Mesenchymal stem cell (in vitro differentiated cells and primary cell): ENCODE measurements around the gene MINDY4.
A peak's percentile ranks its signal among the peaks of the same experiment; 100 is the strongest.

Source experiments
- DNase-seq: peaks from one replicate; pipeline ENCODE4 v3.0.0-alpha.2; 2013
- H2AFZ ChIP-seq: one replicate; pipeline ENCODE4 v1.6.1; 2013; ENCODE audit warnings: low read depth, mild to moderate bottlenecking, control low read depth, inconsistent platforms, low read length, moderate library complexity
- H2AK5ac ChIP-seq: 2 replicates; pipeline ENCODE4 v1.6.1; 2013; ENCODE audit warnings: low read length, moderate library complexity, mild to moderate bottlenecking, inconsistent platforms; ENCODE audit not compliant: severe bottlenecking
- H2BK120ac ChIP-seq: one replicate; pipeline ENCODE4 v1.6.1; 2013; ENCODE audit warnings: low read depth, mild to moderate bottlenecking, inconsistent platforms, low read length, moderate library complexity
- H2BK12ac ChIP-seq, 2 experiments: one replicate each; pipeline ENCODE4 v1.6.1; 2013; ENCODE audit warnings: inconsistent platforms in 2 of 2, low read length in 2 of 2, mild to moderate bottlenecking in 2 of 2, moderate library complexity in 2 of 2, control low read depth in 1 of 2
- H2BK15ac ChIP-seq: one replicate; pipeline ENCODE4 v1.6.1; 2013; ENCODE audit warnings: mild to moderate bottlenecking, low read depth, inconsistent platforms; ENCODE audit not compliant: poor library complexity, severe bottlenecking
- H2BK5ac ChIP-seq: 2 replicates; pipeline ENCODE4 v1.6.1; 2013; ENCODE audit warnings: low read depth, mild to moderate bottlenecking, low read length, control low read depth, inconsistent platforms; ENCODE audit not compliant: poor library complexity, severe bottlenecking
- H3K14ac ChIP-seq, 2 experiments: one replicate each; pipeline ENCODE4 v1.6.1; 2013; ENCODE audit warnings: inconsistent platforms in 2 of 2, low read length in 2 of 2, control low read depth in 1 of 2, mild to moderate bottlenecking in 1 of 2, moderate library complexity in 1 of 2
- H3K18ac ChIP-seq, 2 experiments: one replicate each; pipeline ENCODE4 v1.6.1; 2013; ENCODE audit warnings: inconsistent platforms in 2 of 2, low read length in 2 of 2, control low read depth in 1 of 2, low read depth in 1 of 2, mild to moderate bottlenecking in 1 of 2
- H3K23ac ChIP-seq, 2 experiments: one replicate each; pipeline ENCODE4 v1.6.1; 2013; ENCODE audit warnings: inconsistent platforms in 2 of 2, low read length in 2 of 2, mild to moderate bottlenecking in 2 of 2, moderate library complexity in 2 of 2, control low read depth in 1 of 2
- H3K27ac ChIP-seq: 2 replicates; pipeline ENCODE4 v1.5.1; 2013; ENCODE audit warnings: mild to moderate bottlenecking, moderate library complexity, low read length, control low read depth, inconsistent platforms; ENCODE audit not compliant: poor library complexity, severe bottlenecking
- H3K27me3 ChIP-seq, 2 experiments: 2 replicates each; pipeline versions ENCODE4 v1.6.1 to v1.7.0; 2013; ENCODE audit warnings: low read length in 2 of 2, mild to moderate bottlenecking in 2 of 2, moderate library complexity in 2 of 2, control low read depth in 1 of 2, inconsistent platforms in 1 of 2; ENCODE audit not compliant: control insufficient read depth in 1 of 2, insufficient read depth in 1 of 2
- H3K36me3 ChIP-seq, 2 experiments: 2 replicates each; pipeline versions ENCODE4 v1.6.1 to v1.7.0; 2013; ENCODE audit warnings: low read length in 2 of 2, control low read depth in 1 of 2, inconsistent platforms in 1 of 2, low read depth in 1 of 2, mild to moderate bottlenecking in 1 of 2; ENCODE audit not compliant: insufficient read depth in 2 of 2, control insufficient read depth in 1 of 2
- H3K4ac ChIP-seq, 2 experiments: one replicate each; pipeline ENCODE4 v1.6.1; 2013; ENCODE audit warnings: inconsistent platforms in 2 of 2, low read length in 2 of 2, mild to moderate bottlenecking in 2 of 2, moderate library complexity in 2 of 2, control low read depth in 1 of 2, low read depth in 1 of 2
- H3K4me1 ChIP-seq: 2 replicates; pipeline ENCODE4 v1.6.1; 2013; ENCODE audit warnings: low read depth, low read length, control low read depth; ENCODE audit not compliant: control insufficient read depth, insufficient read depth
- H3K4me2 ChIP-seq: 2 replicates; pipeline ENCODE4 v1.6.1; 2013; ENCODE audit warnings: low read length, mild to moderate bottlenecking, inconsistent platforms; ENCODE audit not compliant: poor library complexity, severe bottlenecking
- H3K4me3 ChIP-seq, 2 experiments: 2 replicates each; pipeline versions ENCODE4 v1.5.1 to v1.7.0; 2013; ENCODE audit warnings: low read length in 2 of 2, mild to moderate bottlenecking in 2 of 2, control low read depth in 1 of 2, low read depth in 1 of 2; ENCODE audit not compliant: insufficient read depth in 1 of 2
- H3K79me1 ChIP-seq: replicated peaks from 2 replicates; pipeline ENCODE4 v1.6.1; 2013; ENCODE audit warnings: mild to moderate bottlenecking, control low read depth, low read length, inconsistent platforms; ENCODE audit not compliant: poor library complexity, severe bottlenecking
- H3K9ac ChIP-seq: 2 replicates; pipeline ENCODE4 v1.7.0; 2013; ENCODE audit warnings: mild to moderate bottlenecking, low read length, moderate library complexity
- H3K9me3 ChIP-seq: 2 replicates; pipeline ENCODE4 v1.7.0; 2013; ENCODE audit warnings: mild to moderate bottlenecking, low read length; ENCODE audit not compliant: control insufficient read depth
- H4K8ac ChIP-seq: one replicate; pipeline ENCODE4 v1.6.1; 2013; ENCODE audit warnings: inconsistent platforms, mild to moderate bottlenecking, low read length, moderate library complexity
- H4K91ac ChIP-seq: one replicate; pipeline ENCODE4 v1.6.1; 2013; ENCODE audit warnings: mild to moderate bottlenecking, low read length, inconsistent platforms
- WGBS: methylation state at CpG from one replicate; pipeline ENCODE4 v1.1.7; 2013; ENCODE audit warnings: mixed read lengths; 5-methylcytosine and 5-hydroxymethylcytosine counted together

MINDY4 gene

GRCh38 chr7:30845426-30846135, 74.4 kb downstream of the MINDY4 start:
- Histone ChIP-seq H3K18ac (peak overlapping the region; percentile 47 to 54), H3K27me3 (no peaks in the 10 kb centered on the region), H2AK5ac (peak overlapping the region; percentile 27), H2BK120ac (no peak overlapping the region), H3K4me1 (peaks cover 21% of the 10 kb centered on the region), H2BK15ac (no peak overlapping the region), H4K8ac (no peak overlapping the region), H3K14ac (peak overlapping the region in 1 of 2 experiments; percentile 28), H3K4me2 (no peak overlapping the region), H3K79me1 (peaks cover 2% of the 10 kb centered on the region), H2AFZ (no peak overlapping the region), H3K9ac (peak overlapping the region; percentile 59), H2BK5ac (no peak overlapping the region), H3K23ac (peak overlapping the region in 1 of 2 experiments; percentile 53), H3K36me3 (peaks cover 19 to 42% of the 10 kb centered on the region in 2 experiments), H3K4ac (peak overlapping the region in 1 of 2 experiments; percentile 35), H3K27ac (no peak overlapping the region), H3K4me3 (no peak overlapping the region), H3K9me3 (no peaks in the 10 kb centered on the region), H2BK12ac (peak overlapping the region in 1 of 2 experiments; percentile 80), H4K91ac (peak overlapping the region; percentile 34)
- WGBS, result 68% methylated on average over 15 of the region's 15 CpGs
- DNase-seq, result peak; percentile 53

- H3K4me2 ChIP-seq, result no peak overlapping the region
- H2BK5ac ChIP-seq, result no peak overlapping the region
- H2BK120ac ChIP-seq, result no peak overlapping the region
- no peak overlapping the region for H3K18ac ChIP-seq
- no peak overlapping the region for H3K14ac ChIP-seq
- H2BK15ac ChIP-seq, result no peak overlapping the region
- peaks cover 21% of the 10 kb centered on the region for H3K4me1 ChIP-seq
- H4K91ac ChIP-seq, result no peak overlapping the region
- H2AFZ ChIP-seq, result no peak overlapping the region
- H3K27ac ChIP-seq, result no peak overlapping the region
- H2AK5ac ChIP-seq, result no peak overlapping the region
- H3K4me3 ChIP-seq, result no peak overlapping the region
- peaks cover 6% of the 10 kb centered on the region for H3K79me1 ChIP-seq
- 96% methylated on average over 6 of the region's 6 CpGs for WGBS
- no peak for DNase-seq
- H3K9ac ChIP-seq, result peak overlapping the region; percentile 59
- H4K8ac ChIP-seq, result no peak overlapping the region
- peaks cover 15 to 43% of the 10 kb centered on the region in 2 experiments for H3K36me3 ChIP-seq
- no peaks in the 10 kb centered on the region for H3K27me3 ChIP-seq
- H2BK12ac ChIP-seq, result no peak overlapping the region
- no peak overlapping the region for H3K4ac ChIP-seq
- no peak overlapping the region for H3K23ac ChIP-seq
- no peaks in the 10 kb centered on the region for H3K9me3 ChIP-seq
Observed at GRCh38 chr7:30846378-30846777, 75.2 kb downstream of the MINDY4 start.

DNA sequence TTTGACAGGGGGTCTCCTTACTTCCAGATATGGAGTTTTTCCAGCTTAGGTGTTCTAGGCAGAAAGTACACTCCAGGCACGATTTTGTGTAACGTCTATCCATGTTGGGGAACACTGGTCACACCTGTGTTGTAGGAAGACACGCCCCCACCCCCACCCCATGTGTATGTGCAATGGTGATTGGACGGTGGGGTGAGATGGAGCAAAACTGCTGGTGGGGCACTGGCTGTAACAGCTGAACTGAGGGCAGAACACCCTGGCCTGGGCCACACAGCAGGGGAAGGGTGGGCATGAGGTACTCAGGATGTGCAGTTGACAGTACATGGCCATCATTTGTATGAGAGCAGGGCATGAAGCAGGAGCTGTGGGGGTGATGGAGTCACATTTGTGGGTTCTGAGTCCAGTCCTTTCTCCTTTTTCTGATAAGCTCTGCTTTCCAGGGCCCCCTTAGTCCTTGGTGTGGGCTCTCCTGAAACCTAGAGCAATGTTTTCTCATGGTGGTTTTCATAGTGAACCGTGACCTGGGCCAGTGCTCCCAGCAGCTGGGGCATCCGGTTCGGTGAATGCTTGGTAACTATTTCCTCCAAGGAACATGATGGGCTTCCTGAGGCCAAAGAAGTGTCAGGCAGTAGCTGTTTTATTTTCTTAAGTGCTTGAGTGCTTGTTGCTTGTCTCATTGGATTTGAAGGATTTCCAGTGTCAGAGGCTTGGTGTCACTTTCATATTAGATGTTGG, 77.1 kb downstream of the MINDY4 start:
- H3K9me3 ChIP-seq, result no peaks in the 10 kb centered on the region
- no peaks in the 10 kb centered on the region for H3K27me3 ChIP-seq
- H3K23ac ChIP-seq, result no peak overlapping the region
- H3K36me3 ChIP-seq, result peaks cover 7 to 37% of the 10 kb centered on the region in 2 experiments
- no peak overlapping the region for H3K4me2 ChIP-seq
- H2BK120ac ChIP-seq, result no peak overlapping the region
- H3K4me1 ChIP-seq, result peaks cover 21% of the 10 kb centered on the region
- H3K27ac ChIP-seq, result no peak overlapping the region
- H3K9ac ChIP-seq, result no peak overlapping the region
- no peak overlapping the region for H4K8ac ChIP-seq
- peaks cover 3% of the 10 kb centered on the region for H3K79me1 ChIP-seq
- H3K18ac ChIP-seq, result peak overlapping the region in 1 of 2 experiments; percentile 28
- no peak for DNase-seq
- no peak overlapping the region for H2BK12ac ChIP-seq
- H3K4ac ChIP-seq, result no peak overlapping the region
- no peak overlapping the region for H3K4me3 ChIP-seq
- H2AFZ ChIP-seq, result no peak overlapping the region
- peak overlapping the region; percentile 25 for H4K91ac ChIP-seq
- no peak overlapping the region for H2BK5ac ChIP-seq
- H2AK5ac ChIP-seq, result peak overlapping the region; percentile 8
- H2BK15ac ChIP-seq, result no peak overlapping the region
- H3K14ac ChIP-seq, result no peak overlapping the region
- WGBS, result 85% methylated on average over 7 of the region's 7 CpGs

DNA sequence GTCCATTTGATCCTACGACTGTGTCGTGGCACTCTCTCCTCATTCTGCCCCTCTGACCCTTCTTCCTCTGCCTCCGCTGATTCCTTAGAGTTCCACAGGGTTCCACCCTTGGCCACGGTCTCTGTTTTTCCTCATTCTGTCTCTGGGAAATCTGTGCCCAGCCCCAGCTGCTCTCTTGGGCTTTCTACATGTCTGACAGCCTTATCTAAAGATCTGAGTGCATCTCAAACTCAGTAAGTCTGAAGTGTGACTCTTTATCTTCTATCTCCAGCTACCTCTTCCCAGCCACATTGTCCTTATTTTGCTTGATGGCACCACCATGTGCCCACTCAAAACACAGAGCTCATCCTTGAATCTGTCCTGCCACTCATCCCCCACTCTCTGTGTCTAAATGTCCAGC, 78.3 kb downstream of the MINDY4 start:
- H2BK5ac ChIP-seq, result no peak overlapping the region
- H3K9ac ChIP-seq, result peak overlapping the region; percentile 53
- no peak overlapping the region for H4K91ac ChIP-seq
- H3K27ac ChIP-seq, result no peak overlapping the region
- no peak overlapping the region for H3K4ac ChIP-seq
- no peak for DNase-seq
- H3K14ac ChIP-seq, result no peak overlapping the region
- no peak overlapping the region for H2AK5ac ChIP-seq
- H3K4me2 ChIP-seq, result no peak overlapping the region
- no peak overlapping the region for H2BK15ac ChIP-seq
- H2BK120ac ChIP-seq, result no peak overlapping the region
- H3K27me3 ChIP-seq, result no peaks in the 10 kb centered on the region
- H3K9me3 ChIP-seq, result no peaks in the 10 kb centered on the region
- no peak overlapping the region for H2BK12ac ChIP-seq
- H3K18ac ChIP-seq, result no peak overlapping the region
- no peak overlapping the region for H4K8ac ChIP-seq
- 74% methylated on average over 4 of the region's 4 CpGs for WGBS
- no peak overlapping the region for H3K23ac ChIP-seq
- peaks cover 3% of the 10 kb centered on the region for H3K79me1 ChIP-seq
- peaks cover 19 to 37% of the 10 kb centered on the region in 2 experiments for H3K36me3 ChIP-seq
- peaks cover 21% of the 10 kb centered on the region for H3K4me1 ChIP-seq
- no peak overlapping the region for H2AFZ ChIP-seq
- H3K4me3 ChIP-seq, result no peak overlapping the region
